ENCODE measurements around the gene RABGAP1L.
"Not testable (repeated sequence)": the region's sequence is repeated elsewhere in the genome, so short reads cannot be mapped to it uniquely, and the experiment has no call there.

Gene RABGAP1L

GRCh38 chr1:174358786-174359453 lies 199.6 kb downstream of the RABGAP1L start:
- no peak for DNase-seq (ENCODE audit: low read depth)

DNA sequence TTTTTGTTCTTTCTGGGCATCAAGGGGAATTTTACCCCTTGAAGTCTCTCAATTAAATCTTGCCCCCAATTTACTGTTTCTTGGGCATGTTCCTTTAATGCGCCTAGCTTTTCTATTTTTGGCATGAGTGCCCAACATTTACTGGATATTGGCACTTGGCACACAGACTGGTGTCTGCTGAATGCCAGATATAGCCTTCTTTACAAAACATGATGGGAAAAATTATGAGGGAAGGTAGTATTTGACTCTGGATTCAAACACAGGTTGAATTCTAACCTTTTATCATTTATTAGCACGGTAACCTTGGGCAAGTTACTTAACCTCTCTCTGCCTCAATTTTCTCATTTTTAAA lies 200.1 kb downstream of the RABGAP1L start:
- DNase-seq (ENCODE audit: low read depth) = no peak

GRCh38 chr1:174364996-174365736 lies 205.8 kb downstream of the RABGAP1L start:
- no peak for DNase-seq (ENCODE audit: low read depth)

GRCh38 chr1:174366946-174367345 lies 207.6 kb downstream of the RABGAP1L start:
- DNase-seq (ENCODE audit: low read depth) = no peak

DNA sequence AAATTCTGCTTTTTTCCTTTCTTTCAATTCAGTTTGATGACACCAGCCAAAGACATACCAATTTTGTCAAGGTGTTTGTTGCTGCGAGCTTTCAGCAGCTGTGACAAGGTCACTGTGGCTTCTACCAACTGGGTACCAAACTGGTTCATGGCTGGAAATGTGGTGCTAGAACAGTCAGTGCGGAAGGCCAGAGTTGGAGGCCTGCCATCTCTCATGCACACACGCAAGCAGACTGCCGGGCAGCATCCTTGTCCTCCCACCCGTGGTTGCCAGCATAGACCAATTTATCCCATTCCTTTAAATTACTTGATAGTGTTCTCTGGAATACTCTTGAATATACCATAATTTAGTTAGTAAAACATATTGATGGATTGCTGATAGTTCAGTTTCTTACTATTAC lies 208.6 kb downstream of the RABGAP1L start:
- no peak for DNase-seq (ENCODE audit: low read depth)

GRCh38 chr1:174376030-174376429 lies 216.7 kb downstream of the RABGAP1L start:
- no peak for DNase-seq (ENCODE audit: low read depth)

GRCh38 chr1:174391716-174392115 lies 232.4 kb downstream of the RABGAP1L start:
- no peak for DNase-seq (ENCODE audit: low read depth)

DNA sequence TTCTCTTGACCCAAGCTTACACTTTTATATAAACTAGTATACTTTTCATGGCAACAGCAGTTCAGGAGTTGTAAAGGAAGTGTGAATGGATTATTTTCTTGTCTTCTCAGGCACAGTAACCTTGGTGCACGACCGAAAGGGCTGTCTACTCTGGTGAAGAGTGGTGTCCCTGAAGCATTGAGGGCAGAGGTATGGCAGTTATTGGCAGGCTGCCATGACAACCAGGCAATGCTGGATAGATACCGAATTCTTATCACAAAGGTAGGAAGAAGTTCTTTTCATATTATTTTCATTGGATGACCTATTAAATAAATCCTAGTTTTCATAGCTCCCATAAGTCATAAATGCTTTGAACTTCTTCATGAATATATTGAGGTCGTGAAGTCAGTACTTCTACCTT lies 234.6 kb downstream of the RABGAP1L start:
- no peak for DNase-seq (ENCODE audit: low read depth)

- no peak for DNase-seq (ENCODE audit: low read depth)
These were observed 237.9 kb downstream of the RABGAP1L start for GRCh38 chr1:174397261-174397660.

- no peak for DNase-seq (ENCODE audit: low read depth)
These were observed 238.9 kb downstream of the RABGAP1L start for GRCh38 chr1:174398246-174398645.

GRCh38 chr1:174399211-174399610 lies 239.9 kb downstream of the RABGAP1L start:
- no peak for DNase-seq (ENCODE audit: low read depth)

DNA sequence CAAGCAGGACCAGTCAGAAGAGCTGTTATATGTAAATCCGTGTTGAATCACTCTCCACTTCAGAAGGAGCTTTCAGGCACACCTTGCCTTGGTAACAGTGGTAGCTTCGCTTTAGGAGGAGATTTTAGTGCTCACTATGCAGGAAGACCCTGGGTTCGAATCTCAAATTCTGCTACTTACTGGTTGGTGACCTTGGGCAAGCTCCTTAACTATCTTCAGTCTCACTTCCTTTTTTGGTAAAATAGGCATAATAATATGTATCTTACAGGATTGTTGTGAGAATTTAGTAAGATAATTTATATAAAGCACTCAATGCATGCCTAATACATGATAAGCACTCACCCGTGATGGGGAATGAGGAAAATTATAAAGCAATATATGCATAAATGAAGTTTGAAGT lies 241.8 kb downstream of the RABGAP1L start:
- DNase-seq (ENCODE audit: low read depth) = no peak

- no peak for DNase-seq (ENCODE audit: low read depth)
These were observed 245.9 kb downstream of the RABGAP1L start for GRCh38 chr1:174405219-174405618.

GRCh38 chr1:174406421-174406820 lies 247.1 kb downstream of the RABGAP1L start:
- DNase-seq (ENCODE audit: low read depth) = no peak

GRCh38 chr1:174407665-174408064 lies 248.3 kb downstream of the RABGAP1L start:
- no peak for DNase-seq (ENCODE audit: low read depth)

DNA sequence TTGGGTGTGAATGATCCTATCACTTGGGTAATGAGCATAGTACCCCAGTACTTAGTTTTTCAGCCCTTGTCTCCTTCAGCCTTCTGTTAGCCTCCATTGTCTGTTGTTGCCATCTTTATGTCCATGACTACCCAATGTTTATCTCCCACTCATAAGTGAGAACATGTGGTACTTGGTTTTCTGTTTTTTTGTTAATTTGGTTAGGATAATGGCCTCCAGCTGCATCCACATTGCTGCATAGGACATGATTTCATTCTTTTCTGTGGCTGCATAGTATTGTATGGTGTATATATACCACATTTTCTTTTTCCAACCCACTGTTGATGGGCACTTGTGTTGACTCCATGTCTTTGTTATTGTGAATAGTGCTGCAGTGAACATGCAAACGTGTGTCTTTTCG lies 248.8 kb downstream of the RABGAP1L start:
- no peak for DNase-seq (ENCODE audit: low read depth)

DNA sequence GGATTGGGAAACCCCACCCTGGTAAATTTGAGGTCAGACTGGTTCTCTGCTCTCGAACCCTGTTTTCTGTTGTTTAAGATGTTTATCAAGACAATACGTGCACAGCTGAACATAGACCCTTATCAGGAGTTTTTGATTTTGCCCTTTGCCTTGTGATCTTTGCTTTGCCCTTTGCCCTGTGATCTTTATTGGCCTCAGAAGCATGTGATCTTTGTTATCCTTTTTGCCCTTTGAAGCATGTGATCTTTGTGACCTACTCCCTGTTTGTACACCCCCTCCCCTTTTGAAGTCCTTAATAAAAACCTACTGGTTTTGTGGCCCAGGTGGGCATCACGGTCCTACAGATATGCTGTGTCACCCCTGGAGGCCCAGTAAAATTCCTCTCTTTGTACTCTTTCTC lies 250.5 kb downstream of the RABGAP1L start:
- not testable (repeated sequence) for DNase-seq (ENCODE audit: low read depth)

DNA sequence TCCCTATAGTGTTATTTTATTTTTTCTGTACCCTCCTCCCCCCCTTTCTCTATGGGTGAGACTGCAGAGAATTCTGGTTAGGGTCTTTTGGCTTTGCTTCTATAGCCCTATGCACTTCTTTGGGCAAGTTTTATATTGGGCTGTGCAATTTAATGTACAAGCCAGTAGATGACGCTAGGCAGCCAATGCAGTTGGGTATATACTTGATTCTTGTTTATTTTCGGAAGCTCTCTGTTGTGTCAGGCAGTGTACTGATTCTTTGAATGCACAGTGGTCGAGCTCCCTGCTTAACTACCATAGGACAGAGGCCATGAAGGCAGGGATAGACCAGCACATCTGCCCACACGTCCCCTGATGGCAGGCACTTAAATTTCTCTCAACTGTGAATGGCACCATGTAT lies 254.3 kb downstream of the RABGAP1L start:
- DNase-seq (ENCODE audit: low read depth) = no peak

GRCh38 chr1:174414203-174414602 lies 254.9 kb downstream of the RABGAP1L start:
- no peak for DNase-seq (ENCODE audit: low read depth)

- DNase-seq (ENCODE audit: low read depth) = no peak
These were observed 256.2 kb downstream of the RABGAP1L start for GRCh38 chr1:174415506-174415905.

- DNase-seq (ENCODE audit: low read depth) = no peak
These were observed 258.6 kb downstream of the RABGAP1L start for GRCh38 chr1:174417921-174418320.

DNA sequence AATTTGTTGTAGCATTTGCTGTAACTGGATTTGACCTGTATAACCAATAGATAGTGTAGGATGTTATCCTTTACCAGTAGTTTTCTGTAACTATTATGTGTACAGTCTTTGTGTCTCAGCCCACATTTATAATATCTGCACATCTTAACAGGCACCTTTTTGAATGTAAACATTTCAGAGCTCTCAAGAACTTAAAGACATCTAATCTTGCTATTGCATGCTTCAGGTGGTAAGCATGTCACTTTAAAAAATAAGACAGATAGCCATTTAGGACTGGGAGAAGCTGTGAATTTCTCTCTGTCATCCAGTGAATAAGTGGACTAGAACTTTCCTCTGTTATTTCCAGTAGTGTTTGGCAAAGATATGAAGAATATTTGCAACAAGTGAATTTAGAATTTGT lies 265.8 kb downstream of the RABGAP1L start:
- DNase-seq (ENCODE audit: low read depth) = no peak

GRCh38 chr1:174426153-174426552 lies 266.8 kb downstream of the RABGAP1L start:
- no peak for DNase-seq (ENCODE audit: low read depth)

DNA sequence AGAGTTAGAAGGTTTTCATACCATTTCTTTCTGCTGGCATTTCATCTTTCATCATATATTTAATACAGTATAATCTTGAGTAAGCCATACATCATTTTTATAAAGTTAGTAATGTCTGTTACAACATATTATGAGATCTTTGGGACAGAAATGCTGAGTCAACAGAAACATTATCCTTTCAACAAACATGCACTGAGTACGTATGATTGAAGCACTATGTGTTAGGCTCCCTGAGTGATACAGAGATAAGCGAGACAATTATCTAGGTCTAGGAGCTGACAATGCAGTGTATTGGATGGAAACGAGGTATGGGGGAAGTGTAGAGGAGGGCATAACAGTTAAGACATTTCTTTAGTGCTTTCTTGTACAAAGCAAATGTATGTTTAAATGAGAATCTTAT lies 268.7 kb downstream of the RABGAP1L start:
- no peak for DNase-seq (ENCODE audit: low read depth)

All from stimulated activated CD8-positive, alpha-beta memory T cell treated with anti-CD3 and anti-CD28 coated beads, Interleukin-7, amount 100 ng/mL, for 24 hours (primary cell).